Measurements from ENCODE around the gene FAT2. TPM values are rescaled to one million over a fixed set of nuclear protein-coding genes. Genes with fewer than 3 reads are reported as not detected.
"Not testable (repeated sequence)": the region's sequence is repeated elsewhere in the genome, so short reads cannot be mapped to it uniquely, and the experiment has no call there.

FAT2 gene
- polyA plus RNA-seq, 3 donors = not detected

DNA sequence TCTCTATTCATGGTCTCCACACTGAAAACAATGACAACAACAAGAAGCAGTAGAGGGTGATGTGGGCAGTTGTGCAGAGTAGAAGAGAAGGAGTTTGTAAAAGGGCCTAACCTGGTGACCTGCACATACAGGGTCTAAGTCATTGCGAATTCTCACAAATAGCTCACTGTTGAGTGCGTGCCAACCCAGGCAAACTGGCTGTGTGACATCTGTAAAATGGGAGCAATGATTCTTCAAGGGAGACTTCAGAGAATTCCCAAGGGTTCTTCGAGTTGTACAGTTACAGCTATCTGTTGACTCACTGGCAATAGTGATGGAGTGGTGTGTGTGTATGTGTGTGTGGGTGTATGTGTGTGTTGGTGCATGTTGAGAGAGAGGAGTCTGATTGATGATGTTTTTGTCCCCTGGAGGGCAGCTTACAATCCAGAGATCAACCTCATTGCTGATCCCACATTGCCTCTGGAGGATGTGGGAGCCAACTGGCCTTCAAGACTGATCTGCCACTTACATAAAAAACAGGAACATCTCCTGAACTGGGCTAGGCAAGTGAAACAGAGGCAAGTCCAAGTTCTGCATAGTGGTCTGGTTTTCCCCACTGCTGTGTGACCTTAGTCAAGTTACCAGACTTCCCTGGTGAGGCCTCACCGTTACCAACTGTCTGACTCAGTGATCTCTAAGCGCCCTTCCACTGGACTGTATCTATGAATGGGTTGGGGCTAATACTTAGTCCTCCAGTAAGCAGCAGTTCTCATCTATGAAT lies 3.2 kb downstream of the FAT2 start:
- Histone ChIP-seq H3K27ac (ENCODE audit: low read depth in 1 of 2, low read length in 2 of 2) (no peak overlapping the region), H3K4me2 (replicated peaks; ENCODE audit: extremely low read depth, low read length, poor library complexity, severe bottlenecking) (no peak overlapping the region), H3K4me1 (ENCODE audit: control insufficient read depth in 1 of 2, insufficient read depth in 2 of 2, low read length in 2 of 2) (no peaks in the 10 kb centered on the region), H4K20me1 (ENCODE audit: insufficient read depth, low read length) (no peaks in the 10 kb centered on the region), H3K36me3 (replicated peaks in 1 of 2; ENCODE audit: control insufficient read depth in 1 of 2, insufficient read depth in 2 of 2, low read length in 2 of 2) (no peaks in the 10 kb centered on the region), H3K9ac (ENCODE audit: insufficient read depth, low read length, poor library complexity, severe bottlenecking) (no peak overlapping the region), H3K9me3 (replicated peaks in 1 of 2; ENCODE audit: control insufficient read depth in 1 of 2, insufficient read depth in 1 of 2, low read length in 2 of 2) (no peaks in the 10 kb centered on the region), H3K79me2 (ENCODE audit: insufficient read depth, low read length) (no peaks in the 10 kb centered on the region), H3K4me3 (replicated peaks in 1 of 3; ENCODE audit: low read depth in 2 of 3, low read length in 3 of 3) (no peak overlapping the region), H2AFZ (ENCODE audit: insufficient read depth, low read depth, low read length, poor library complexity, severe bottlenecking) (no peak overlapping the region), H3K27me3 (ENCODE audit: control insufficient read depth in 2 of 2, insufficient read depth in 2 of 2, low read length in 2 of 2) (no peaks in the 10 kb centered on the region)
- no peaks in the 10 kb centered on the region for H3K36me3 Mint-ChIP-seq
- intact Hi-C loops (cut with micrococcal nuclease) = no loop called here
- H3K4me3 Mint-ChIP-seq = no peak overlapping the region
- no peak overlapping the region for H3K27ac Mint-ChIP-seq
- DNase-seq = peak in 2 of 3 donors; percentile 8 to 70
- H3K9me3 Mint-ChIP-seq = no peaks in the 10 kb centered on the region
- H3K4me1 Mint-ChIP-seq = peaks cover 8% of the 10 kb centered on the region
- TF ChIP-seq CTCF (IDR thresholded peaks at IDR 0.05) = no peak
- 100% methylated on average over 2 of the region's 5 CpGs for WGBS (ENCODE audit: insufficient coverage)
- H3K27me3 Mint-ChIP-seq (ENCODE audit: low read depth in 3 of 3) = peaks cover 3 to 5% (median 4%) of the 10 kb centered on the region in 3 donors

DNA sequence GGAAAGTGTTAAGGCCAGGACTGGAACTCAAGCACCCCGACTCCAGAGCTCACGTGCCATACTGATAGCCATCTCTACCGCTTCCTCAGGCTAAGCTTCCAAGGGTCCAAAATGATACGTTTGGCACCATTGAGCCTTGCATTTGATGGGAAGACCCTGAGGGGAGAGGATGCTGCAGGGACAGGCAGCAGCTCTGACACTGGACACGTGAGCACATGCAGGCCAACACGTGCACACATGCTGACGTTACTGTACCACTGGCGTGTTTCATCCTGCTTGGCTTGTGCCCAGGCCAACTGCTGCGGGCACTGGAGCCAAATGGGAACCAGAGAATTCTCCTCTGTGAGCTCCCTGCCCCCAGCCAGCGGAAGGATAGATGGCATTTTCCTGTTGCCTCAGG lies 5.2 kb downstream of the FAT2 start:
- Mint-ChIP-seq H3K36me3 (no peaks in the 10 kb centered on the region), H3K27ac (no peak overlapping the region), H3K9me3 (no peaks in the 10 kb centered on the region), H3K4me1 (peaks cover 10% of the 10 kb centered on the region), H3K27me3 (ENCODE audit: low read depth in 3 of 3) (peaks cover 2 to 4% (median 3%) of the 10 kb centered on the region in 3 donors), H3K4me3 (no peak overlapping the region)
- H3K27ac ChIP-seq (ENCODE audit: low read depth in 1 of 2, low read length in 2 of 2) = no peak overlapping the region
- H2AFZ ChIP-seq (ENCODE audit: insufficient read depth, low read depth, low read length, poor library complexity, severe bottlenecking) = no peak overlapping the region
- H3K27me3 ChIP-seq (ENCODE audit: control insufficient read depth in 2 of 2, insufficient read depth in 2 of 2, low read length in 2 of 2) = no peaks in the 10 kb centered on the region
- 94% methylated on average over 10 of the region's 10 CpGs for WGBS (ENCODE audit: insufficient coverage)
- TF ChIP-seq CTCF (IDR thresholded peaks at IDR 0.05) = no peak
- H4K20me1 ChIP-seq (ENCODE audit: insufficient read depth, low read length) = no peaks in the 10 kb centered on the region
- no peak overlapping the region for H3K9ac ChIP-seq (ENCODE audit: insufficient read depth, low read length, poor library complexity, severe bottlenecking)
- no peaks in the 10 kb centered on the region for H3K36me3 ChIP-seq (replicated peaks in 1 of 2; ENCODE audit: control insufficient read depth in 1 of 2, insufficient read depth in 2 of 2, low read length in 2 of 2)
- H3K4me3 ChIP-seq (replicated peaks in 1 of 3; ENCODE audit: low read depth in 2 of 3, low read length in 3 of 3) = no peak overlapping the region
- H3K79me2 ChIP-seq (ENCODE audit: insufficient read depth, low read length) = no peaks in the 10 kb centered on the region
- no peaks in the 10 kb centered on the region for H3K4me1 ChIP-seq (ENCODE audit: control insufficient read depth in 1 of 2, insufficient read depth in 2 of 2, low read length in 2 of 2)
- H3K4me2 ChIP-seq (replicated peaks; ENCODE audit: extremely low read depth, low read length, poor library complexity, severe bottlenecking) = no peak overlapping the region
- intact Hi-C loops (cut with micrococcal nuclease) = no loop called here
- DNase-seq = no peak
- H3K9me3 ChIP-seq (replicated peaks in 1 of 2; ENCODE audit: control insufficient read depth in 1 of 2, insufficient read depth in 1 of 2, low read length in 2 of 2) = no peaks in the 10 kb centered on the region

- H3K27ac ChIP-seq (ENCODE audit: low read depth in 1 of 2, low read length in 2 of 2); H3K4me2 ChIP-seq (replicated peaks; ENCODE audit: extremely low read depth, low read length, poor library complexity, severe bottlenecking); H3K79me2 ChIP-seq (ENCODE audit: insufficient read depth, low read length); H3K9me3 ChIP-seq (replicated peaks in 1 of 2; ENCODE audit: control insufficient read depth in 1 of 2, insufficient read depth in 1 of 2, low read length in 2 of 2); intact Hi-C loops (cut with micrococcal nuclease); H3K9ac ChIP-seq (ENCODE audit: insufficient read depth, low read length, poor library complexity, severe bottlenecking); H3K4me1 ChIP-seq (ENCODE audit: control insufficient read depth in 1 of 2, insufficient read depth in 2 of 2, low read length in 2 of 2); H3K27me3 ChIP-seq (ENCODE audit: control insufficient read depth in 2 of 2, insufficient read depth in 2 of 2, low read length in 2 of 2); H3K4me3 ChIP-seq (replicated peaks in 1 of 3; ENCODE audit: low read depth in 2 of 3, low read length in 3 of 3); H3K36me3 ChIP-seq (replicated peaks in 1 of 2; ENCODE audit: control insufficient read depth in 1 of 2, insufficient read depth in 2 of 2, low read length in 2 of 2); H4K20me1 ChIP-seq (ENCODE audit: insufficient read depth, low read length); H3K36me3 Mint-ChIP-seq; H3K27me3 Mint-ChIP-seq (ENCODE audit: low read depth in 3 of 3); H3K4me1 Mint-ChIP-seq; H2AFZ ChIP-seq (ENCODE audit: insufficient read depth, low read depth, low read length, poor library complexity, severe bottlenecking); DNase-seq; H3K27ac Mint-ChIP-seq; H3K9me3 Mint-ChIP-seq; H3K4me3 Mint-ChIP-seq: not testable (repeated sequence)
- WGBS (ENCODE audit: insufficient coverage) = 60% methylated on average over 3 of the region's 4 CpGs
Measured at GRCh38 chr5:151585344-151585743, 5.8 kb downstream of the FAT2 start.
